Measurements from ENCODE around the gene CCDC33. TPM values are rescaled to one million over a fixed set of nuclear protein-coding genes. Genes with fewer than 3 reads are reported as not detected.

Gene CCDC33
- total and polyA plus RNA-seq, 7 donors: 0.01 to 0.03 TPM; not detected in 5

DNA sequence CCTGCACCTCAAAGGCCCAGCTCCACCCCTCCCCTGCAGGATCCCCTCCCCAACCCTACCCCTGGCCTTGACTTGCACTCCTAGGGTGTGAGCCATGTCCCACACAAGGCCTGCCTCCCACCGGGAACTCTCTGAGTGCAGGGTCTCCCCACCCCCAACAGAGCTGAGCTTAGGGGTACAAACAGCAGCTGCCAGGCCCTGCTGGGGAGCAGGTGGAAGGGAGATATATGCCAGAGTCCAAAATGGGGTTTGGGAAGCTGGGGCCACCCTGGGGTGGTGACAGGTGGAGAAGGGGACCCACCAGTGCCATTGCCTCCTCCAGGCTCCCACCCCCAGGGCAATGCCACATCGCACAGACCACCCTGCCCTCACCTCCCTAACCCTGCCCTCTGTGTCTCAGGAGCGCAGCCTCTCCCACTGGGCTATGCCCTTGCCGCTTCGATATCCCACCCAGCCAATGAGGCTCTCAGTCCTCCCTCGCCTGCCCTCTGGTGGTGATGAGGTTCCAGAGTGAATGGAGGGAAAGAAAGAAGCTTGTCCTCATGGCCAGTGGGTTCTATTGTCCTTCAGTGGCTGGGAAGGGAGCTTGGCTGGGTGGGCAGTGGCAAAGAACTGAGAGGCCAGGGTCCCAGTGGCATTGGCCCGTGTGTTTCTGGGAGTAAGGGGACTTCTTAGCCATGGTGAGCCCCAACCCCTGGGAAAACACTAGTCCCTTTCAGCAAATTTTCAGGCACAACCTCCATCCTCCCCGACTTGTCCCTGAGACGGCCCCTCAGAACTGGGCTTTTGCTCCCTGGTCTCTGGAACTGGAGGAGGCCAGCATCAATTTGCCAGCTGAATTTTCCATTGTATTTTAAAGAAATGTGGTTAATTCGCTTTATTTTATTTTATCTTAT lies 84.5 kb downstream of the CCDC33 start:
- Histone ChIP-seq H3K4me3 (no peak overlapping the region), H3K4me1 (peaks cover 7% of the 10 kb centered on the region), H3K27me3 (ENCODE audit: insufficient read depth in 3 of 3, low read length in 2 of 3) (no peaks in the 10 kb centered on the region), H3K9me3 (no peaks in the 10 kb centered on the region), H3K36me3 (ENCODE audit: insufficient read depth in 1 of 2, low read depth in 1 of 2) (no peaks in the 10 kb centered on the region), H3K27ac (no peak overlapping the region)
- peak; percentile 72 to 77 for DNase-seq
- intact Hi-C loops (cut with DNase I): loop anchor here (5.0 to 10.0 kb wide), 4 partner anchors 193 to 348 kb away; no protein-coding TSS in a partner anchor
- WGBS, 3 donors: 68 to 75% (median 71%) methylated on average over 10 of the region's 10 CpGs
- peak; percentile 43 for TF ChIP-seq CTCF (IDR thresholded peaks at IDR 0.05)
- no peak for ATAC-seq

GRCh38 chr15:74322558-74323180 lies 86.5 kb downstream of the CCDC33 start:
- H3K27ac ChIP-seq: no peak overlapping the region
- H3K4me3 ChIP-seq: no peak overlapping the region
- peaks cover 3% of the 10 kb centered on the region for H3K4me1 ChIP-seq
- H3K27me3 ChIP-seq (ENCODE audit: insufficient read depth in 3 of 3, low read length in 2 of 3): no peaks in the 10 kb centered on the region
- ATAC-seq: peak; percentile 72 to 81 (median 75)
- H3K9me3 ChIP-seq: no peaks in the 10 kb centered on the region
- intact Hi-C loops (cut with DNase I): loop anchor here (1.0 to 10.0 kb wide), 5 partner anchors 195 to 350 kb away; no protein-coding TSS in a partner anchor
- TF ChIP-seq CTCF (IDR thresholded peaks at IDR 0.05): peak; percentile 84
- no peaks in the 10 kb centered on the region for H3K36me3 ChIP-seq (ENCODE audit: insufficient read depth in 1 of 2, low read depth in 1 of 2)
- peak; percentile 68 to 84 for DNase-seq
- 28 to 33% (median 31%) methylated on average over 6 of the region's 6 CpGs for WGBS, 3 donors

DNA sequence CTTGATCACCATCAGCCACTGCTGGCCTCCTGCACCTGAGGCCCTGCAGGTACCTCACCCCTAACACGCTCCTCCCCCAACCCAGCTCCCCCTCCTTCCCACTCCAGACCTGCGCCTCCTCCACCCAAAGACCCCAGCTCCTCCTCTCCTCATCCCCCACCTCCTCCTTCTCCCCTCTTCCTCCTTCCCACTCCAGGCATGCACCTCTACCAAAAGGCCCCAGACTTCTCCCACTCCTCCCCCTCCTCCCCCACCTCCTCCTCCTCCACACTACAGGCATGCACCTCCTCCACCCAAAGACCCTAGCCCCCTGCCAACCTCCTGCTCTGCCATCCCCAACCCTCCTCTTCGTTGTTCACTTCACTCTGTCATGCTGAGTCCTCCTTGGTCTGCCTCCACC lies 88.6 kb downstream of the CCDC33 start:
- Histone ChIP-seq H3K4me1 (peaks cover 1% of the 10 kb centered on the region), H3K27me3 (ENCODE audit: insufficient read depth in 3 of 3, low read length in 2 of 3) (no peaks in the 10 kb centered on the region), H3K4me3 (no peak overlapping the region), H3K27ac (no peak overlapping the region), H3K36me3 (ENCODE audit: insufficient read depth in 1 of 2, low read depth in 1 of 2) (no peaks in the 10 kb centered on the region), H3K9me3 (no peaks in the 10 kb centered on the region)
- 62 to 71% (median 69%) methylated on average over 3 of the region's 3 CpGs for WGBS, 3 donors
- intact Hi-C loops (cut with DNase I): loop anchor here (5.0 to 10.0 kb wide), 4 partner anchors 197 to 352 kb away; no protein-coding TSS in a partner anchor
- TF ChIP-seq CTCF (IDR thresholded peaks at IDR 0.05): no peak
- DNase-seq: no peak
- ATAC-seq: no peak

- WGBS, 3 donors: 35 to 37% (median 37%) methylated on average over 4 of the region's 4 CpGs
- no peaks in the 10 kb centered on the region for H3K4me1 ChIP-seq
- no peaks in the 10 kb centered on the region for H3K9me3 ChIP-seq
- no peaks in the 10 kb centered on the region for H3K27me3 ChIP-seq (ENCODE audit: insufficient read depth in 3 of 3, low read length in 2 of 3)
- no peak overlapping the region for H3K4me3 ChIP-seq
- intact Hi-C loops (cut with DNase I): loop anchor here in 1 of 2 donors (10.0 kb wide), 1 partner anchor 352 kb away; no protein-coding TSS in a partner anchor
- TF ChIP-seq CTCF (IDR thresholded peaks at IDR 0.05): no peak
- DNase-seq (peak in 1 of 2 donors; percentile 69), ATAC-seq (peak in 2 of 4 donors; percentile 13 to 40)
- no peaks in the 10 kb centered on the region for H3K36me3 ChIP-seq (ENCODE audit: insufficient read depth in 1 of 2, low read depth in 1 of 2)
- H3K27ac ChIP-seq: no peak overlapping the region
Observed at GRCh38 chr15:74326746-74327145, 90.6 kb downstream of the CCDC33 start.
